Hippocampal formation (tissue), 2 donors: Measurements from ENCODE around the gene SSPN.
A peak's percentile ranks its signal among the peaks of the same experiment; 100 is the strongest.
"Not testable (repeated sequence)": the region's sequence is repeated elsewhere in the genome, so short reads cannot be mapped to it uniquely, and the experiment has no call there.

Experiments used
- DNase-seq, 2 donors: peaks; one replicate each; lab custom pipeline; 2025; lab: John Stamatoyannopoulos, UW

Gene SSPN

DNA sequence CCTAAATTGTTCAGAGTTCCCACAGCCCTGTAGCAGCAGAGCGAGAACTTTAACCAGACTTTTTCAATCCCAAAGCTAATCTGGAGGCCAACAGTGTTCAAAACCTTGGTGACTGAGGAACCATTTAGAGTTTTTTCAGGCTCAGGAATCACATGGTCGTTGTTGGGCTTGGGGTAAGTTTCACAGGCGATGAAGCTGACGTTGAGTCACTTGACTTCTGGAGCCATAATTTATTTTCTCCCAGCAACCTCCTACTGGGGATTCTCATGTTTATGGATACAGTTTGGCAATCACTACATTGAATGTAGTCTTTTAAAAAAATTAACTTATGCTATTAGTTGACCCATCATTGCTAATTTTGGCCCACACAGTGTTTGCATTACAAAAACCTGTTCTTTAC is 34.5 kb downstream of the SSPN start:
- DNase-seq = no peak

DNA sequence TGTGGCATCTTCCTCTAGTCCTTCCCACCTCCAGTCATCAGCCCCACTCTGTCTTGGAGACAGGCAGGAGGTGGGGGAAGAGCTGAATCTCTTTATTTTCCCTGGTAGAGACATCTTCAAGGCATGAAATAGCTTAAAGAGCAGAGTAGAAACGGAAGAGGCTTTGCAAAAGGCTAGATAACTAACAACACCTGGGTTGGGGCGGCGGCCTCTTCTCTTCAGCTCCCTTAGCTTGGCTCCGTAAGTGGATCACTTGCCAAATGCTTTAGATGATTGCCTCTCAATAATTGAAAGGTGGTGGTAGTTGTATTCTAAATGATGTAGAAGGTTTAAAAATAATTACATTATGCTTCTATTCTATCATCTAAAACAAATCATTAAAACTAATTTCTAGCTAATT is 36.1 kb downstream of the SSPN start:
- no peak for DNase-seq

DNA sequence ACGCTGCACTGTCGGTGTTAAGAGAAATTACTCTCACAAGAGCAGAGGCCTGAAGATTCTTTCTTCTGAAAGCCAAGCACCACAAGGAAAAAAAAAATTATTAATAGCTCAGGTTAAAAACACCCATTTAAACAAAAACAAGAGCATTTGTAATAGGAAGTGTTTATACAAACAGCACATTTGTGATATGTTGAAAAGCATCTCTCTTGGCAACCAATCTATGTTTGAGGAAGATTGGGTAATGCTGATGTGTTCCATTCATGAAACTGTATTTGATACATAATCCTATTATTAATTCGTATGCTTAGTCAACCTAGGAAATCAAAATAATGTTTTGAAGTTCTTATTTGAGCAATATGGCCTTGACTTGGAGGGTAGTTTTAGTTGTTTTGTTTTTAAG is 36.5 kb downstream of the SSPN start:
- no peak for DNase-seq

DNA sequence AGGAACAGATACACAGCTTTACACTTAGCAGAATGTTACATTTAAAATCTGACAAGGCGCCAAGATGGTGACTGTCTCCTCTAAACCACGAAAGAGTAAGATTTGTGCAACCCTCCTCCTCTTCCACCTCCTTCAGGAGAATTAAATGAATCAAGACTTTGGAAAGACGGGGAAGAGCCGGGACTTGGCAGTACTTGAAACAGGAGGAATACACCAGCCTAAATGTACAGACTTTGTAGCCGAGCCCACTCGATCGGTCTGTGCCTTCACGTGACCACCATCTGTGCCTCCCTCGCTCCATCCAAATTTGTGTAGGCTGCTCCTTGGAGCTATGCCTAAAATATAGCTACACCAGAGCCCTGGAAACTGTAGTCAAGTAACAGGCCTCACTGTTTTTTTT is 38.3 kb downstream of the SSPN start:
- DNase-seq = peak; percentile 12 to 75

DNA sequence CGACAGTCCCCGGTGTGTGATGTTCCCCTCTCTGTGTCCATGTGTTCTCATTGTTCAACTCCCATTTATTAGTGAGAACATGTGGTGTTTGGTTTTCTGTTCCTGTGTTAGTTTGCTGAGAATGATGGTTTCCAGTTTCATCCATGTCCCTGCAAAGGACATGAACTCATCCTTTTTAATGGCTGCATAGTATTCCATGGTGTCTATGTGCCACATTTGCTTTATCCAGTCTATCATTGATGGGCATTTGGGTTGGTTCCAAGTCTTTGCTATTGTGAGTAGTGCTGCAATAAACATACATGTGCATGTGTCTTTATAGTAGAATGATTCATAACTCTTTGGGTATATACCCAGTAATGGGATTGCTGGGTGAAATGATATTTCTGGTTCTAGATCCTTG is 40.1 kb downstream of the SSPN start:
- not testable (repeated sequence) for DNase-seq

DNA sequence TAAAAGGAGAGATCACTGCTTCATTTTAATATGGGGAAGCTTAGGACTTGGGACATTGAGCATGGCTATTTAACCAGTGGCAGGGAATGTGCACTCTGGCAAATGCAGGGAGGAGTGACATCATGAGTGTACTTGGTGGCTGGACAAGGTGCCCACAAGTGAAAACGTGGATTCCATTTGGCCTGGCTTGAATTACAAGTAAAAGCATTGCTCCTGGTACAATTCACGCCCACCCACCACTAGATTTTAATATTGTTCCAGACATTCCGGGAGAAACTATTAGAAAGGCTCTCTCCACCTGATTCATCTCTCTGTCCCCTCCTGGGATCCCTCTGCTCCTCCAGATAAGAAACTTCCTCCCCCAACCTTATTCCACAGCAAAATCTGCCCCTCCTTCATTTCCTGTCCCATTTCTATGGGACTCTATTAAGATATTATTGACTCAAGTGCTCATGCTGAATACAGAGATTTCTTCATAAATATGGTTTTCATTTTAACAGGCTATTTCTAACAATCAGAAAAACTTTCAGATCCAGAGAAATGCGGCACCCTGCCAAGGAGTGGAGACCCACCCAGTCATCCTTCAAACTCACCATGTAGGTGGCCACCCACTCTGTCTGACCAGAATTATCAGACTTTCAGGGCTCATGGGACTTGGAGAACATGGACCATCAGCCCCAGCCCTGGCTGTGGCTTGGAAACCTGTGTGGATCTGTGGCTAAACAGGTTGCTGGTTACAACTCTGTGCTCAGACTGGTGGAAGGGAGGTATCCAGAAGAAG is 43.2 kb downstream of the SSPN start:
- no peak for DNase-seq

DNA sequence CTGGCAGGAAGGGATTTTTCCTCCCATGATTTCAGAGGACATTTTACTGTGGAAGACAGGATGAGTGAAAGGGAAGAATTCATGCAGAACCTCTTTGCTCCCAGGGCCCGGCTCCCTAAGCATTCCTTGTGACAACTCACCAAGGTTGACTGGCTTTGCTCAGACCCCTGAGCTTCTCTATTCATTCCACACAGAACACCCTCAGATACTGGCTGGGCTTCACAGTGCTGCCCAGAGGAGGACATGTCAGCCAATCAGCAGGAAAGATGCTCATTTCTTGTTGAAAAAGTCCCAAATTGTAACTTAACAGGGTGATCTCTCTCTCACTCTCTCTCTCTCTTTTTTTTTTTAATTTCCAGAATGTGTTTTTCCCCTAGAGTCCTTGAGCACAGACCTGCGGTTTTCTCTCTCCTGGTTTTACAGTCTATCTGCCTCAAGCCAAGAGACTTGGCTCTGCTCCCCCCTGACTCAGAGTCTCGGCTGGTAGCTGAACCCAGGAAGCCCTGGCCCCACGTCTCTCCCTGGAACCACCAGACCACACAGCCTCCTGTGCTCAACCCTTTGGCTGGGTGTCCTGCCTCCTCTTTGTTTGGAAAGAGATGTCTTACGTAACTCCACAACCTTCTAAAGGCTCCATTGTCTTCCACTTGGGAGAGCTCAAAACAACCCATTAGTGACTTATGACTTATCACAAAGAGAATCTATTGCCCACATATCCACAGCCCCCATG is 43.9 kb downstream of the SSPN start:
- DNase-seq = peak; percentile 63 to 70

DNA sequence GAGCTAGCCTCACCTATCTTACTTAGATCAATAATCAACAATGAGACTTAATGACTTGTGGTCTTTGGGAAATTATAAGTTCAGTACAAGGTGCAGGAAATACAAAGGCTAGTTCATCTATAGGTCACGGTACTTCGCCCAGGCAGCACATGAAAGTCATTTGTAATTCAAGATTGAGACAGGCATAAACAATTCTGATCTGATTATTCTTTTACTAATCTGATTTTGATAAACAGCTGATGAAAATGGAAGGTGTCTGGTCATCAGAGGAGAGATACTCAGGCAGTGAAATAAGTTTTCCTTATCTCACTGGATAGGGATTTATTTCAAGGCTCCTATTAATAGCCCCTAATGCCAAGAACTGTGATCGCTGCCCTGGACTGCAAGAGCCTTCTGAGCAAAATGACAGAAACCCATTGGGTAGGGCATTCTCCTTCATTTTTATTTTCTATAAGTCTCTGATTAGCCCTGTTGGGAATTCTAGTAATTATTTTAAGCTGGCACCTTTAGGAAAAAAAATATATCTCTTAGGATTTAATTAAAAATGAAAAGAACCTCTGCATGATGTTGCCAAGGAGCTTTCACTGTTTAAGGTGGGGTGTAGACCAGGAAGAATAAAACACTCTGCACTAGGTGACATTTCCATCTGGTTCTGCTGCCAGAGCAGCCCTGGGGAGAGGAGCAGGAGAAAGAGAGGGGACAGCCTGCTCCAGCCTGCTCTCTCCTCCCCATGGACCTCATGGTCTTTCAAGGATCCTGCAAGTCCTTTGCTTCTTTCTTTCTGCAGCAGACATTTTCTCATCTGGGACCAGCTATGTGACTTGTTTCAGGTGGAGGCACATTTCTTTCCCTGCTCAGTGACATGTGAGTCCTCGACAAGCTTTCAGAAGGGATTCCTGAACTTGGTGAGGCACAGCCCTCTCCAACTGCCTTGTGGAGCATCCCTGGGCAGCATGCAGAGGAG is 44.8 kb downstream of the SSPN start:
- DNase-seq = no peak

DNA sequence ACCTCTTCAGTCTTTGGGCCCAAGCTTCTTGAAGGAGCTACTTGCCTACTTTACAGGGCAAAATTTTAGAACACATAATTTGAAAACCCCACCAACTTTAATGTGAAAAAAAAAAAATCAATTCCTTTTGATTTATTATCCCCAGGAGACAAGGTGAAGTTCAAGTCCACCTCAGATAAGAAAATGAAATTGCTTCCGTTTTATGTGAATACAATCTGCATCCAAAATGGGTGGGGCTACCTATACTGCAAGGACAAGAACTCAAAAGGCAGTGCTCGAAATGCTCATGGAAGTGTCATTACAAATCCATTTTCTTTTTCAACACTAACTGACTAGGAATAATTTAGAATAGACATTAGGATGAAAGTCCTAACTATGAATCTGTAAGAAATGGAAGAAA is 45.7 kb downstream of the SSPN start:
- no peak for DNase-seq

DNA sequence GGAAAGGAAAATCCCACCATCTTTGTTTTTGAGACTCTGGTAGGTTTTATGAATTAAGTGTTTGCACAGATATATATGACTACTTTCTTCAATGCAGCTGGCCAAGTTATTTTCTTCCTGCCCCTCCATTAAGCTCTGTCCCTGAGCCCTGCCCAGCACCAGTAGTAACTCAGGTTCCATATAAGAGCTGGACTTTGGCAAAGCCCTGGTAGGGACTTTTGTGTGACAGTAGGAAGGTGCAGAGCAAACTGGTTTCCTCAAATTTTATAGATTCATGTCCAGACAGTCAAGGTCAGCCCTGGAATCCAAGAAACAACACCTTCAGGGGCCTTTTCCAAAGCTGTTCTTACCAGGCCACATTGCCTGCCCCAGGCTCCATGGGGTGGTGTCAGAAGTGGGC is 47.3 kb downstream of the SSPN start:
- DNase-seq = no peak

DNA sequence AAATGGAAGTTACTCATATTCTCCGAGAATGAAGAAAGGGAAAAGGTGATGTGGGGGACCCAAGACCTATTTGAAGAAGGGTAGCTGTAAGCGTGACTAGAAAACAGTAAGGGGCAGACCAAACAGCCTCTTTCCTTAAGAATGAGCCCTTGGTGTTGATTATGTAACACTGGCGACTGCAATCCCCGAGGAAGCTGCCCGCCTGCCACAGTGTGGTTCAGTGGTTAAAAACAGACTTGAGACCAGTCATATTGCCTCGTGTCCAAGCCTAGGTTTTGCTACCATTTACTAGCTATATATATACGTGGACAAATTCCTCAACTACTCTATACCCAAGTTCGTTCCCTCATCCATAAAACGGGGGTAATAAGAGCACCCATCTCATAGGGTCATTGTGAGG is 49.1 kb downstream of the SSPN start:
- peak in 1 of 2 donors; percentile 16 for DNase-seq

DNA sequence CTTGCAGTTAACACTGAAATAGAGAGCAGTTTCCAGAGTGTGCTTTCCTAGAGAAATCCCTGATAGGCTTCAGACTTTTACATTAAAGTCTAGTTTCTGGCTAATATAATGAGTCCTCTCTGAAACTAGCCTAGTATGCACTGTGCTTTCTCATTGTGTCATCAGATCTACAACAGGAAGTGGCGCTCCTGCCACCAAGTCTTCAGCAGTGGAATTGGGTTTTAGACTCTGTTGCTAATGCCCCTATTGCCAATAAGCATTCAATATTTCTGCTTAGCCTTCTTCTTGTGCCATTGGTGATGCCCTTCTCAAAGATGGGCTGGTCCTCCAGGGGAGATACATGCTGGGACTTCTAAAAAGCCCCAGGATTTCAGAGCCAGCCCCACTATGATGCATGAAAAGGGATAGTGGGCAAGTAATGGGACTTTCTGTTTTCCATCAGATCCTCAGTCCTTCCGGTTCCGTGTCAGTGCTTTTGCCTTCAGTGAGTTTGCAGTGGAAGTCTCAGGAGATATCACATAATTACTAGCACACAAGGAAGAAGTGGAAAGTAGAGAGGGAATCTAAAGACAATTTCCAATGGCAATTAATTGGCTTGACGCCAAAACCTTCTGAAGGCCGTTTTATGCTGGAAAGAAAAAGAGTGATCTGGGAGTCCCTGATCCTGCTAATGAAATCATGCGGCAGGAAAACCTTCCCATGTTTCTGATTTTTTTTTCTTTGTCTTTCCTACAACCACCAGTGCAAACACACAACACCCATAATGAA is 50.0 kb downstream of the SSPN start:
- DNase-seq = no peak

DNA sequence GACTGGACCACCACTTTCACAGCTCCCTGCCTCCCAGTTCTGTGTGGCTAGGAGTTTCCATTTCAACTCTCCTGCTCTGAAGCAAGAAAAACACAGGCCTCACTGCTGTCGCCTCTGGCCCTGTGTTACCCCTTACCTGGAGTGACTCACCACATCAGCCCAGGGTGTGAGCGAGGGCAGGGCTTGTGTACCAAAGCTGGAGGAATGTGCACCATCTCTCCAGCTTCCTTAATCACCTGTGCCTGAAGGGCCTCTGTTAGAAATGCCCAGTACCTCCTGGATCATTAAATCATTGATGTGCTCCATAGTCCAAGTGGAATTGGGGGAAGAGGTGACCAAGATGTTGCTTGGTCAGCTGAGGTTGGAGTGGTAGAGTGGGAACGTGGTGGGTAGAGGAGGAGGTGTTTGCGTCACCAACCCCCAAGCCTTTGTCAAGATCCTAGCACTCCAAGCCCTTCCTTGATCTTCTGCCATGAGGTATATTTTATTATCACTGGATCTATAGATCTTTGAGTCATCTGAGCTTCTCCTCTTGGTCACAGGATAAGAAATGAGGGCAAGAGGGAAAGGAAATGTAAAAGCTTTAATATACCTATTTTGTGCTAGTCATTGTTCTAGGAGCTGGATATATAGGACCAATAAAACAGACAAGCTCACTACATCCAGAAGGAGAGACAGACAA is 51.3 kb downstream of the SSPN start:
- DNase-seq = no peak

DNA sequence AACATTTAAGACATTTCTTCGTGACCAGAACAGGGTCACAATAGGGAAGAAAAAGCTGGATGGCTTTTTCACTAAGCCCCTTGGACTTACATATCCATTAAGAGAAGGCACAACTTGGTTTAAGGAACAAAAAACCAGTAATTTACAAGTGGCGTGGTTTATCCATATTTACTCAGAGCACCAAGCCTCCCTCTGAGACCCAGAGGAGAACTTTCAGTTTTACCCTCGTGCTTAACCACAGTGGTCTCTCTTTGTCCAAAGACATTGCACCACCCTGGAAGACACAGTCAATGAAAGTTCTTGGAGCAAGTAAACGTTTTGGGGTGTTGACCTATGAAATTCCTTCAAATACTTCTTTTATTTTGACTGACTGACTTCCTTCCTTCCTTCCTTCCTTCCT is 52.5 kb downstream of the SSPN start:
- DNase-seq = no peak

DNA sequence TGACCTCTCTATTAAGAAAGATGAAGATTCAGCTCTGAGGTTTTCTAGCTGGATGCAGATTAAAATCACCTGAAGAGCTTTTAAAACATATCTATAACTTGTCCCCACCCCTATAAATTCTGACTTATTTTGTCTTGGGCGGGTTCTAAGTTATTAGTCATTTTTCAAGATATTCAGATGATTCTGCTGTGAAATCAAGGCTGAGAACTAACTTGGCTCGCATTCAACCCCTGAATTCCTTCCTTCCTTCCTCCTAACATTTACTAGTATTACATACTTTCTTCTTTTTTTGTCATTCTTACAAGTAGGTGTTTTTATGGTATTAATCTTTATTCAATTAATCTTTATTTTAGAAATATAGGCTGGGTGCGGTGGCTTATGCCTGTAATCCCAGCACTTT is 55.4 kb downstream of the SSPN start:
- DNase-seq = no peak

DNA sequence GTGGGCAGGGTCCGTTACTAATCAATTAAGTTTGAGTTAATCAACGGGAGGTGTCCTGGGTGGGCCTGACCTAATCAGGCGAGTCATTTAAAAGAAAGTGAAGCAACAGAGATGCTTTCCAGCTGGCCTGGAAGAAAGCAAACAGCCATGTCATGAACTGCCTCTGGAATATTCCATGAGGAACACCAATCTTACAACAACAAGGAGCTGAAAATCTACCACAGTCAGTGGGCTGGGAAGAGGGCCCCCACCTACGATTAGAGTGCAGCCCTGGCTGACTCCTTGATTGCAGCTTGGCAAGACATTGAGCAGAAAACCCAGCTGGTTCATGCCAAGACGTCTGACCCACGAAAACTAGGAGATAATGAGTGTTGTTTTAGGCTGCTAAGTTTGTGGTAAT is 56.2 kb downstream of the SSPN start:
- DNase-seq = no peak

DNA sequence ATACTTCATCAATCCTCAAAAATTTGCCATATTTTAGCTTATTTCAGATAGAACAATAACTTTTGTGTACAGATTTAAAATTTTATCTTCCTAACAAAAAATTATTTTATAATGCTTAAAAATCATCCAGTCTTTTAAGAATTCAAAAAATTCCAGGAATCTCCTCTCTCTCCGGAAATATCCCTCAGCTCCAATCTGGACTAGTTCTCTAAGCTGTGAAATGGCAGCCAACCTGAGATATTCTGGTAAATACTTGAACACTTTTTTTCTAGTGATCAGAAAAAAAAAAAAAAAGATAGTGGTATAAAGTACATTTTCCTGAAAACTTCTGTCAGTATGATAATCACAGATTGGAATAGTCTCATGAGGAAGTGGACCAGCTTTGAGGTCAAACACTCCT is 57.6 kb downstream of the SSPN start:
- DNase-seq = no peak

DNA sequence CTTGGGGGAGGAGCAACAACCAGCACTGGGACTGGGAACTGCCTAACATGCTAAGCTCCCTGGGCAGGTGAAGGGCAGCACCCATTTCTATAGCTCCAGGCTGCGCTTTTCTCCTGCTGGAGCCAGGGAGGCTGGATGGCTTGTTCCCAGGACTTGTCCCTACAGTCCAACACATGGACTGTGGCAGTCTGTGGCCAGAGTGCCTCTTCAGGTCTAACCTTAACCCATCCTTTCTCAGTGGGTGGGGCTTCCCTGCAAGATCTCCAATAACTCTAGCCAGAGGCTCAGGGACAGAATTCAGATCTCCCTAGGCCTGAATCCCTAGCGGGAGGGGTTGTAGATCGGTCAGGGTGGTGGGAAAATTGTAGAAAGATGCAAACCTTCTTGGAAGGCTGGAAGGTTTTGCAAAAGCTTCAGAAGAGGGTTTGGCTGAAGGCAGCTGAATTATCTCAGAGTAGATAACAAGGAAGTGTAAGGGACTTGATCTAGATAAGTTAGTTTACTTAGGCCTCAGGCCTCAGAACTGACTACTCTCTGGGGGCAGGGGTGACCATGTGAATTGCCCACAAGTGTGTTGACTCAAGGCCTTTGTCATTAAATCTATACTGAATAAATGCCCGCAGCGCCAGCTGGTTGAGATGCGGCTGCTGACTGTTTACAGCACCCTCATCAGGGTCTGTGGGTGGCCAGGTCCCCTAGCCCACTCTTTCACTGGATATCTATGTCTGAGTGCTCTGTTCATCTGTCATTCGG is 60.7 kb downstream of the SSPN start:
- no peak for DNase-seq

DNA sequence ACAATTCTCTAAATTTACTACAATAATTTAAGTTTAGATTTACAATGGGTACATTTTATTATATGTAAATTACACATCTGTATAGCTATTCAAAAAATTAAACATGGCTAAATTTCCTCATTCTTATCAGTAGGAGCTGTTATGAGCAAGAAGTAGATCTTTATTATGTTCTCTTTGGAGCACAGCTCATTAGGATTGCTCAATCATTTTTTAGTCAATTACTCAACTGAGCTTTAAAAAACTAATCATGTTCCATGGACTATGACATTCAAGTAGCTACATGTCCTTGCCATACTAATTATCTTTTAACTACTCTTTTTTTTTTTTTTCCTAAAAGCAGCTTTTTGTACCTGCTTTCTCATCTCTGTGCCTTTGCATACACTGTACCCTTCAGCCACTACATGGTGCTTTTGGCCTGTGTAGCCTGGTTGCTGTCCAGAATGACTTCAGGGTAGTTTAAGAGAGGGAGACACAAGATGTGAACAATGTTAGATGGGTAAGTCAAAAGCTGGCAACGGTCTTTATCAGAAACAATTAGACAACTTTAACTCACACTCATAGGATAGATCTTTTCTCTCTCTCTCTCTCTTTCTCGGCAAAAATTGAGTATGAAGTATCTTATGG is 69.0 kb downstream of the SSPN start:
- DNase-seq = no peak

DNA sequence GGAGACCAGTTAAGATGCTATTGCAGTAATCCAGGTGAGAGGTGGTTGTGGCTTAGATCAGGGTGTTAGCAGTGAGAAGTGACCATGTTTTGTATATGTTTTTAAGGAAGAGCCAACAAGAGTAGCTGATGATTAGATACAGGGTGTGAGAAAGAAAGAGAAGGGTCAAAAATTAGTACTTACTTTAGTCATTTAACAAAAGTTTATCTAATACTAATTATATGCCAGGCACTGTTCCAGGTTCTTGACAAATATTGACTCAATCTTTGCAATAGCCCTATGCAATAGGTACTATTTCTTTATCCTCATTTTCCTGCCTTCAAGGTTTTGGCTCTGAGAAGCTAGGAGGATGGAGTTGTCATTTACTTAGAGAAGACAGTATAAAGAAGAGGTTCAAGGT is 70.2 kb downstream of the SSPN start:
- no peak for DNase-seq
